MM.1S (cell line): ENCODE results near the gene CCDC92B.

Source experiments
- DNase-seq: peaks from one replicate; pipeline ENCODE4 v3.0.0-alpha.2; 2015
- H2AFZ ChIP-seq: fragments of 300-600 bp; sonication (generic); 2 replicates; pipeline ENCODE4 v1.6.0; 2016; ENCODE audit warnings: antibody characterized with exemption, low read length
- H3F3A ChIP-seq: fragments of 300-600 bp; sonication (generic); 2 replicates; pipeline ENCODE4 v1.6.1; 2016; ENCODE audit warnings: mild to moderate bottlenecking, antibody characterized with exemption, low read length, moderate library complexity, mixed read lengths; ENCODE audit not compliant: insufficient read depth
- H3K27ac ChIP-seq: fragments of 300-600 bp; sonication (generic); 2 replicates; pipeline ENCODE4 v1.5.1; 2016; ENCODE audit warnings: mild to moderate bottlenecking, low read length
- H3K27me3 ChIP-seq: fragments of 300-600 bp; sonication (generic); replicated peaks from 2 replicates; pipeline ENCODE4 v1.6.0; 2016; ENCODE audit warnings: low read length; ENCODE audit not compliant: insufficient read depth
- H3K36me3 ChIP-seq: fragments of 300-600 bp; sonication (generic); replicated peaks from 2 replicates; pipeline ENCODE4 v1.6.1; 2016; ENCODE audit warnings: mild to moderate bottlenecking, low read length, mixed read lengths; ENCODE audit not compliant: insufficient read depth
- H3K4me1 ChIP-seq: fragments of 300-600 bp; sonication (generic); 2 replicates; pipeline ENCODE4 v1.6.1; 2016; ENCODE audit warnings: low read length, mixed read lengths
- H3K4me2 ChIP-seq: fragments of 300-600 bp; sonication (generic); 2 replicates; pipeline ENCODE4 v1.6.0; 2016; ENCODE audit warnings: low read depth, low read length
- H3K4me3 ChIP-seq: fragments of 300-600 bp; sonication (generic); 2 replicates; pipeline ENCODE4 v1.5.1; 2016; ENCODE audit warnings: low read length, mixed read lengths
- H3K79me2 ChIP-seq: fragments of 300-600 bp; sonication (generic); 2 replicates; pipeline ENCODE4 v1.6.1; 2016; ENCODE audit warnings: mixed run types, low read length, mixed read lengths
- H3K9ac ChIP-seq: fragments of 300-600 bp; sonication (generic); 2 replicates; pipeline ENCODE4 v1.6.1; 2016; ENCODE audit warnings: low read length, mixed read lengths
- H3K9me2 ChIP-seq: fragments of 300-600 bp; sonication (generic); replicated peaks from 2 replicates; pipeline ENCODE4 v1.6.1; 2016; ENCODE audit warnings: mild to moderate bottlenecking, low read length, mixed read lengths; ENCODE audit not compliant: insufficient read depth
- H3K9me3 ChIP-seq: fragments of 300-600 bp; sonication (generic); replicated peaks from 2 replicates; pipeline ENCODE4 v1.6.1; 2016; ENCODE audit warnings: mild to moderate bottlenecking, low read length, mixed read lengths; ENCODE audit not compliant: insufficient read depth
- H4K20me1 ChIP-seq: fragments of 300-600 bp; sonication (generic); 2 replicates; pipeline ENCODE4 v1.6.1; 2016; ENCODE audit warnings: mild to moderate bottlenecking, low read length, moderate library complexity, mixed read lengths; ENCODE audit not compliant: insufficient read depth
- CTCF ChIP-seq: fragments of 300-600 bp; sonication (generic); IDR thresholded peaks from 2 replicates; pipeline ENCODE4 v1.5.1; 2016; ENCODE audit warnings: antibody characterized with exemption, low read length, mixed read lengths
- EZH2 ChIP-seq: fragments of 300-600 bp; sonication (generic); optimal IDR thresholded peaks from 2 replicates; pipeline ENCODE3; 2017; ENCODE audit warnings: low read depth, mild to moderate bottlenecking, antibody characterized with exemption, low read length, mixed read lengths
- EZH2phosphoT487 ChIP-seq: fragments of 300-600 bp; sonication (generic); IDR thresholded peaks from 2 replicates; pipeline ENCODE4 v1.6.1; 2018; ENCODE audit warnings: antibody characterized with exemption, low read length

The CCDC92B gene

GRCh38 chr17:2695961-2696760 is 53.3 kb downstream of the CCDC92B start:
- Histone ChIP-seq H3K9me2 (no peaks in the 10 kb centered on the region), H3K79me2 (peaks cover 9% of the 10 kb centered on the region; the same call in 1 of the 2 replicates), H4K20me1 (no peaks in the 10 kb centered on the region), H3K4me1 (no peaks in the 10 kb centered on the region), H3K9me3 (no peaks in the 10 kb centered on the region), H3K4me3 (no peak overlapping the region), H3K36me3 (no peaks in the 10 kb centered on the region; the same call in 1 of the 2 replicates), H3F3A (no peaks in the 10 kb centered on the region), H2AFZ (no peak overlapping the region), H3K4me2 (no peak overlapping the region), H3K9ac (no peak overlapping the region), H3K27ac (no peak overlapping the region), H3K27me3 (no peaks in the 10 kb centered on the region)
- no peak for DNase-seq
- TF ChIP-seq EZH2phosphoT487, result no peak
- TF ChIP-seq EZH2, result no peak
- no peak for TF ChIP-seq CTCF

- no peak overlapping the region for H2AFZ ChIP-seq
- no peak overlapping the region for H3K4me3 ChIP-seq
- H3K27ac ChIP-seq, result no peak overlapping the region
- no peaks in the 10 kb centered on the region for H3F3A ChIP-seq
- no peaks in the 10 kb centered on the region for H3K9me2 ChIP-seq
- H3K36me3 ChIP-seq, result no peaks in the 10 kb centered on the region; the same call in 1 of the 2 replicates
- H3K27me3 ChIP-seq, result no peaks in the 10 kb centered on the region
- no peaks in the 10 kb centered on the region for H3K4me1 ChIP-seq
- no peak for DNase-seq
- H3K4me2 ChIP-seq, result no peak overlapping the region
- no peaks in the 10 kb centered on the region for H4K20me1 ChIP-seq
- H3K9me3 ChIP-seq, result no peaks in the 10 kb centered on the region
- H3K79me2 ChIP-seq, result peaks cover 9% of the 10 kb centered on the region; the same call in 1 of the 2 replicates
- TF ChIP-seq EZH2phosphoT487 (no peak), EZH2 (no peak), CTCF (no peak)
- H3K9ac ChIP-seq, result no peak overlapping the region
These were observed 54.0 kb downstream of the CCDC92B start for GRCh38 chr17:2695243-2695960.

GRCh38 chr17:2694381-2695242 is 54.8 kb downstream of the CCDC92B start:
- no peak overlapping the region for H3K4me3 ChIP-seq
- no peaks in the 10 kb centered on the region for H3K9me3 ChIP-seq
- DNase-seq, result no peak
- no peaks in the 10 kb centered on the region for H3K4me1 ChIP-seq
- no peak overlapping the region for H2AFZ ChIP-seq
- H3K36me3 ChIP-seq, result no peaks in the 10 kb centered on the region; the same call in 1 of the 2 replicates
- no peaks in the 10 kb centered on the region for H3F3A ChIP-seq
- no peak overlapping the region for H3K27ac ChIP-seq
- no peaks in the 10 kb centered on the region for H3K27me3 ChIP-seq
- peaks cover 9% of the 10 kb centered on the region; the same call in 1 of the 2 replicates for H3K79me2 ChIP-seq
- H3K4me2 ChIP-seq, result no peak overlapping the region
- no peaks in the 10 kb centered on the region for H3K9me2 ChIP-seq
- TF ChIP-seq EZH2, result no peak
- no peak for TF ChIP-seq CTCF
- no peak for TF ChIP-seq EZH2phosphoT487
- no peak overlapping the region for H3K9ac ChIP-seq
- H4K20me1 ChIP-seq, result no peaks in the 10 kb centered on the region
